Ammon's horn (tissue), 1 donor: ENCODE measurements around the gene SKP1.

Experiments
- DNase-seq: peaks from one replicate; pipeline ENCODE4 v3.0.0-alpha.2; 2016; ENCODE audit warnings: low spot score

Gene SKP1

GRCh38 chr5:134130239-134130945 lies 46.4 kb downstream of the SKP1 start:
- DNase-seq, result no peak

DNA sequence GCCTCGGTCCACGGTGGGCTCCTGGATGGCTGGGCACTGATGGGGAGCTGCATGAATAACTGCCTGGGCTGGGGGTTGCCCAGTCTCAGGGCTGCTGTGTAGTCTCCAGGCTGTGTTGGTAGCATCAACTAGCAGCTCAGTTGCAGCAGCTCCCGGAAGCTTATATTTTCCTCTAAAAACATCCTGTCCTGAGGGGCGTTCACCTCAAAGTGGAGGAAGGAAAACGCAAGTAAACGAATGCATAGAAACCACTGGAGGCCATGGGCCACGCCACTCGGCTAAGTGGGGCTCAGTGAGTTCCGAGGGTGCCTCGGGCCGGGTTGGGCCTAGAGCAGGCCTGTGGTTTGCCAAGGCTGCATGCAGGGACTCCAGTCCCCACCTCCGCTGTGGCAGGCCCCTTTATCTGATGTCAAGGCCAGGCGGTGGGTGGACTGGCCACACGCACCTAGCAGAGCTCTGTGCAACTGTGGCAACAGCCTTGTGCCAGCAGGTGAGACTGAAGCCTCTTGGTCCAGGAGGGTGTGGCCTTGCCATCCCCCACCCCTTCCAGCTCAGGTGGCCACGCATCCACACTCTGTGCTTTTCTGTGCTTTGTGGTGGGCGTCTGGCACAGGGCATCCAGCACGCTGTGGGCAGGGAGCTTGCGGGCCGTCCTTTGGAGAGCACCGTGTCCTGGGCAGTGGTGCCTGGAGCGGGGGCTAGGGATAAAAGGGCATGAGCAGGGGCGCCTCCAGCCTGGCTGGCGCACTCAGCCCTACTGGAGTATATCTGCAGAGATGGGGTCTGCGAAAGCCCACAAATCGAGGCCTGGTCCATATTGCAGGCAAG lies 47.1 kb downstream of the SKP1 start:
- DNase-seq, result no peak

- no peak for DNase-seq
Observed at GRCh38 chr5:134128648-134128995, 48.1 kb downstream of the SKP1 start.

DNA sequence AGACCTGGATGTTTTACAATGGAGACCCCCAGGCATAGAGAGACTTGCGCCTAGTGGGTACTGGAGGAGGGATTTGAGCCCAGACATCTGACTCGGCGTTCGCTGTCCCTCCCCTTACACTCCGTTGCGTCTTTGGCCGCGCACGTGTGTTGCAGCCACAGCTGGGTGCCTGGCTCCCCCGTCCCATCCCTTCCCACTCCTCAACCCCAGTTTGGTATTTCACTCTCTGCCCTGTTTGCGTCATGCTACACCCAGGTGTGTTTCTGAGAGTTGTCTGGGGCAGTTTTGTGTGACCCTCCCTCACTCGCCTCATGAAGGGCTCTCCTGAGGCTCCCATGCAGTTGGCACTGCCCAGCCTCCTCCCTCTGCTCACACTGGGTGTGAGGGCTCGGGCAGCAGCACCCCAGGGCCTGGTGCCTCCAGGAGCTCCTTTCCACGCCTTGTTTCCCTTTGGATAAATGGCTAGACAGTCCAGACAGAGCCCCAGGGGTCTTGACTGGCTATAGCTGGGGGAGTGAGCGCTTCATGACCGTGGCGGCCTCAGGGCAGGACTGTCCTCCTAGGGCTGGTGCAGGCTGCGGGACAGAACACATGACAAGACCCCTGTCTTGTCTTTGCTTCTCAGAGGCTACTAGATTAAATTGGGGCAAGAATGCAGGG lies 48.6 kb downstream of the SKP1 start:
- no peak for DNase-seq

GRCh38 chr5:134127376-134127861 lies 49.3 kb downstream of the SKP1 start:
- no peak for DNase-seq

GRCh38 chr5:134125039-134126015 lies 51.4 kb downstream of the SKP1 start:
- peak; percentile 62 for DNase-seq

DNA sequence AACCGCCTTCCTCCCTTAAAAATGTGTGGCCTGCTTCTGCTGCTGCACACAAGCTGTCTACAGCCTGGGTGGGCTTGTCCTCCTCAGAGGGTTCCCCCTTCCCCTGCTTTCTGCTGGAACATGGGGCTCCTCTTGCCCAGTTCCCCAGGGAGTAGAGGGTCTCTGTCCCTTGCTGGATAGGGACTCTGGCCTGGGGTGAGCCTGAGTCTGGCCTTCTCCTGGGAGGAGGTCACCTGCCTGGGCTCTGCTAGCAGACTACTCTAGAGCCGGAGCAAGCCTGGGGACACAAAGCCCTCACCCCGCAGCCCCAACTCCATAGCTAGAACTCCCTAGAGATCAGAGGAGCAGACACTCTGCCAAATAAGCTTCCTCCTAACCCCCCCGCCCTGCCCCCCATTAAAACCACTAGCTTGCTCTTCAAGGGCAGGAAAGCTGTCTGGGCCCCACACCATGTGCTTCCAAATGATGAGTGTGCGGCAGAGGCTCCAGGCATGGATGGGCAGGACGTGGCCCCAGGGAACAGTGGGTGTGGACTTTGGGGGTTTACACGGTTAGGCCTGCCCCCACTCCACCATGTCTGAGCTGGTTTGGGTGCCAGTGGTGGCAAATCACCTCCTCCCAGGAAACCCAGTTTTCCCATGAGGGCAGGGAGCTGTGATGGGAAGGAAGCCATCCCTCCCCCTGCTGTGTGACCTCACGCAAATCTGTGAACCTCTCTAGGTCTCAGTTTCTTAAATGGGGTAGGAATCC lies 52.3 kb downstream of the SKP1 start:
- DNase-seq, result no peak

GRCh38 chr5:134123360-134123759 lies 53.4 kb downstream of the SKP1 start:
- no peak for DNase-seq

GRCh38 chr5:134122530-134122929 lies 54.2 kb downstream of the SKP1 start:
- no peak for DNase-seq

DNA sequence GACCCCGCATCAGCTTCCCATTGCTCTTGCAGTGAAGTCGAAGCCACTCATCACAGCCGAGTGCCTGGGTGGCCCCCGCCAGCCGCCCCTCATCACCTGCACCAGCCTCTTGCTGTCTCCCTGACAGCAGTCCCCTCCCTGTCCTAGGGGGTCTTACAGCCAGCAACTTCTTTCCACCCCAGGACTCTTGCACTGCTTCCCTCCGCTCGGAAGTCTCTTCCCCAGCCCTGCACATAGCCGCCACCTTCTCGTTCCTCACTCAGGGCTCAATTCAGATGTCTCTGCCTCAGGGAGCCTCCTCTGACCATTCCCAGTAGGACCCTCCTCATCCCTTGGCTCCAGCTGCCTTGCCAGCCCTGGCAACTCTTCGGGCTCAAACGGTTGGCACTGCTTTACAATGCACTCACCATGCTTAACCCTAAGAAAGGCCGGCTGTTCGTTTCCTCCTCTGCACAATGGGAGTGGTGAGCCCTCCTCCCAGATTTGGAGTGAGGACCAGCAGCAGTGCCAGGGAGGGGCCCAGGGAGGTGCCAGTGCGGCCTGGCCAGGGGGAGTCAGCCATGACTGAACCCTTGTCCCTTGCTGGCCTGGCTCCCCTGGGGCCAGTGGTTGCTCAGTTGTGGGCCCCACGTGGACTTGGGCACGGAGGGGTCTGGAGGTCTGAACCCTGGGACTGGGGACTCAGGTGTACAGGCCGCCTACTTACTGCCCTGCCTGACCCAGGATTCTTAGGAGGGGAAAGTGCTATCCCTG lies 56.2 kb downstream of the SKP1 start:
- no peak for DNase-seq

GRCh38 chr5:134119720-134120119 lies 57.0 kb downstream of the SKP1 start:
- DNase-seq, result no peak

- DNase-seq, result no peak
Observed at GRCh38 chr5:134118212-134118835, 58.4 kb downstream of the SKP1 start.

DNA sequence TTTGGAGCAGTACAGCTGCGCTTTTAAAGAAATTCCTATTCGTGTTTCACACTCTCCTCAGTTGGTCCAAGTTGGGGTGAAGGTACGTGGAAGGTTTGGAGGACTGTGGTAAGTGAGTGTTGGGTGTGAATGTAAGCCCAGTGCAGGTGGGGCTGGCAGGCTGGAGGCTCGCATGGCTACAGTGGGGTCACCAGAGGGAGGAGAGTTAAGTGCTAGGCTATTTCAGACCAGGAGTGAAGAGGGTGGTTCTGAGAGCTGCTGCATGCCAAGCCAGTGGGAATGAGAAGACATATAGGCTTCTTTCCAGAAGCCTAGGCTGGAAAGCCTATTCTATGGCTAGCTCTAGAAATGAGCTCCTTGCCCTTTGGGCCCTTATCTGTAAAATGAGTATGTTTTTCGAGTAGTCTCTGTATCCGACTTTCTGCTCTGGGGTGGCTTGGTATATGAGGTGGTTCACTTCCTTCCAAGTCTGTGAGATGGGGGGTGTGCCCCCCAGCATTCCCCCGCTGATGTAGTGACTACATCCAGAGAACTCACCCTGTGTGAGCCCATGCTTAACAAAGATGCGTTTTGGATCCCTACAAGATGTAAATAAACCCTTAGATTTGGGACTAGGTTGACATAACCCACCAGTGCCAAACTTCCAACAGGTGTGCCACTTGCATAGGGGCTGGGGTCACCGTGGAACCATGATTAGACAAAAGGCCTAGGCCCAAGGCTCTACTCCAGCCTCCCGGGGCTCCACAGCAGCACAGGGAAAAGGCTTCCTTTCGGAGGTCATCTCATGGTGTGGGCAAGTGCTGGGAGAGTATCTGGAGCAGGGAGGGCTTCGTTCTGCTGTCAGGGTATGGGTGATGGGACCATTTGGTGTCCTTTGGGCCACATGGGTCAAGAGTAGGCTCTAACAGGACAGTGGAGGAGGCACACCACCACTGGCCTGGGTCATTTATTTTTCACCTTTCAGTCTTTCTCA lies 59.7 kb downstream of the SKP1 start:
- no peak for DNase-seq

DNA sequence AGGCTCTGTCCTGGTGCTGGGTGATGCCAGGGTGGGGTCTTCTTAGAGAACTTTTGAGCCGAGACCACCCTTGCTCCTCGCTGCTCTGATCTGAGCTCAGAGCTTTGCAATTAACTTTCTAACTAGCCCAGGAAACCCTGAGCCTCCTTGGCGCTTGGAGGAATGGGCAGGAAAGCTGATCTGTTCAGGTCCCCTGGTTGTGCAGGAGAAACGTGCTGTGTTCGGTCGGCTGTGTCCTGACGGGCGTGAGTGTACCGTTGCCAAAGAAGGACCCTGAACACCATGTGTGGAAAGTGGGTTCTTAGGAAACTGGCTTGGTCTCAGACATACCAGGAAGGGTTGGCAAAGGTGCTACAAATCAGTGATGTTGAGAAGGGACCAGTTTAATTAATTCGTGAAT lies 60.5 kb downstream of the SKP1 start:
- no peak for DNase-seq

DNA sequence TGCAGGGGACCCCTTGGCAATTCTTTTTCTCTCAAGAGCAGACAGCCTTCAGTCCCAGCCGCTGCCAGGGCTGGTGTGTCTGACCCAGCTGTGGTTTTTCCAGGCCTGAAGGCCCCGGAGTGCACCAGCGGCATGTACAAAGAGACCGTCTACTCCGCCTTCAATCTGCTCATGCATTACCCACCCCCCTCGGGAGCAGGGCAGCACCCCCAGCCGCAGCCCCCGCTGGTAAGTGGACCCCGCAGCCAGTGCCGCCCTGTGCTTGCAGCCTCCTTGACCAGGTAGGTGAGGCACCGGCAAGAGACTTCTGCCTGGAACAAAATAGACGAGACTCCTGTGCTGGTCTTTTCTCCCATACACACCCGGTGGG lies 61.0 kb downstream of the SKP1 start:
- no peak for DNase-seq

- no peak for DNase-seq
Observed at GRCh38 chr5:134114886-134115805, 61.6 kb downstream of the SKP1 start.
